Lower leg skin (tissue), 4 donors: ENCODE data around the gene PPP1R13B. TPM values are rescaled to one million over a fixed set of nuclear protein-coding genes. Genes with fewer than 3 reads are reported as not detected.

ENCODE experiments used
- DNase-seq, 2 donors: peaks; one replicate each; pipeline ENCODE4 v3.0.0-alpha.2; 2019; ENCODE audit warnings: low spot score in 2 of 2
- H3K4me3 ChIP-seq: fragments of 200-600 bp; sonication (generic); 2 replicates; pipeline ENCODE4 v1.5.1; 2017; ENCODE audit warnings: mild to moderate bottlenecking, low read depth; ENCODE audit not compliant: poor library complexity, severe bottlenecking
- CTCF ChIP-seq, 3 donors: fragments of 450-650 bp; IDR thresholded peaks; one replicate each; pipeline ENCODE4 v1.5.1; 2016; ENCODE audit warnings: antibody characterized with exemption in 3 of 3, mild to moderate bottlenecking in 3 of 3, moderate library complexity in 2 of 3
- POLR2A ChIP-seq, 2 donors: fragments of 450-650 bp; IDR thresholded peaks; one replicate each; pipeline ENCODE4 v1.6.1; 2016 to 2017; ENCODE audit warnings: antibody characterized with exemption in 2 of 2, mild to moderate bottlenecking in 1 of 2, moderate library complexity in 1 of 2
- WGBS, 2 donors: methylation state at CpG; one replicate each; pipeline ENCODE4 v1.1.5; 2018; 5-methylcytosine and 5-hydroxymethylcytosine counted together
- intact Hi-C: fragments of 100-400 bp; cut with DNase I; formaldehyde crosslinking; loops from one replicate; pipeline ENCODE4 v1.15.0; 2023; ENCODE audit warnings: low total_unique reads
- total RNA-seq, 4 donors: library from RNA; depleted of rRNA; stranded (reverse); fragments of >200 nt; gene quantifications; one replicate each; pipeline ENCODE4 v1.1.0, GENCODE V29; 2016

The PPP1R13B gene
- total RNA-seq, 4 donors from 2014 or later = 28.9 to 55.8 (median 41.5) TPM

- intact Hi-C loops = no loop called here
- DNase-seq = no peak
- H3K4me3 ChIP-seq = no peak overlapping the region
- TF ChIP-seq CTCF (IDR thresholded peaks at IDR 0.05) (no peak), POLR2A (IDR thresholded peaks at IDR 0.05) (no peak)
- 86 to 93% methylated on average over 3 to 5 of the region's 6 CpGs for WGBS, 2 donors
Measured at GRCh38 chr14:103887170-103887501, 39.8 kb upstream of the PPP1R13B start.

- TF ChIP-seq POLR2A (IDR thresholded peaks at IDR 0.05) = no peak
- TF ChIP-seq CTCF (IDR thresholded peaks at IDR 0.05) = no peak
- no peak for DNase-seq
- WGBS, 2 donors = 72 to 76% methylated on average over 27 of the region's 27 CpGs
- H3K4me3 ChIP-seq = no peak overlapping the region
- intact Hi-C loops = no loop called here
Measured at GRCh38 chr14:103886304-103887169, 39.2 kb upstream of the PPP1R13B start.

GRCh38 chr14:103885509-103885932 is 38.1 kb upstream of the PPP1R13B start:
- TF ChIP-seq CTCF (IDR thresholded peaks at IDR 0.05) = no peak
- no peak for TF ChIP-seq POLR2A (IDR thresholded peaks at IDR 0.05)
- no peak overlapping the region for H3K4me3 ChIP-seq
- intact Hi-C loops = no loop called here
- no peak for DNase-seq
- 93 to 94% methylated on average over 8 to 10 of the region's 14 CpGs for WGBS, 2 donors

- intact Hi-C loops = no loop called here
- 92% methylated on average over 9 of the region's 9 CpGs for WGBS, 2 donors
- H3K4me3 ChIP-seq = no peak overlapping the region
- DNase-seq = no peak
- no peak for TF ChIP-seq CTCF (IDR thresholded peaks at IDR 0.05)
- no peak for TF ChIP-seq POLR2A (IDR thresholded peaks at IDR 0.05)
Measured at GRCh38 chr14:103884854-103885253, 37.5 kb upstream of the PPP1R13B start.

- intact Hi-C loops = no loop called here
- 81 to 83% methylated on average over 3 of the region's 3 CpGs for WGBS, 2 donors
- no peak for DNase-seq
- TF ChIP-seq POLR2A (IDR thresholded peaks at IDR 0.05) (no peak), CTCF (IDR thresholded peaks at IDR 0.05) (no peak)
- no peak overlapping the region for H3K4me3 ChIP-seq
Measured at GRCh38 chr14:103883263-103883523, 35.8 kb upstream of the PPP1R13B start.
